Measurements from ENCODE around the gene RRM1. TPM values are rescaled to one million over a fixed set of nuclear protein-coding genes. Genes with fewer than 3 reads are reported as not detected.

RRM1 gene
- total RNA-seq, 1 donor from 2014 or later, result 34.2 TPM

GRCh38 chr11:4186464-4187054, 92.0 kb downstream of the RRM1 start:
- DNase-seq (ENCODE audit: low spot score), result no peak

- peak; percentile 95 for DNase-seq (ENCODE audit: low spot score)
Observed at GRCh38 chr11:4187055-4187988, 92.7 kb downstream of the RRM1 start.

Other genes starting within 250 kb of the RRM1 start
- gene STIM1, start 239.1 kb upstream of the RRM1 start, total RNA-seq (ENCODE audit: insufficient read depth, low replicate concordance), result 21.7 TPM